Stimulated activated naive B cell treated with anti-CD40 and anti-IgM and Interleukin-4, amounts not matched to agents 10 μg/mL and 1 μg/mL and 100 μg/mL, for 72 hours (primary cell): Measurements from ENCODE around the gene RARRES1.
A peak's percentile ranks its signal among the peaks of the same experiment; 100 is the strongest.

Experiments used
- ATAC-seq, 2 donors: fragments of 150-1000 bp; cut with Tn5 transposase; replicated peaks; 2 replicates each; pipeline ENCODE4 v1.10.0; 2021; ENCODE audit warnings: moderate library complexity in 1 of 2
- DNase-seq: peaks from one replicate; pipeline ENCODE4 v3.0.0; 2021
- H3K27ac Mint-ChIP-seq: one replicate; pipeline ENCODE4 v1.8.0; 2022; ENCODE audit warnings: mild to moderate bottlenecking, mixed read lengths
- H3K27me3 Mint-ChIP-seq, 2 donors: one replicate each; pipeline ENCODE4 v1.8.0; 2022; ENCODE audit warnings: mixed read lengths in 2 of 2
- H3K36me3 Mint-ChIP-seq, 2 donors: one replicate each; pipeline ENCODE4 v1.8.0; 2022; ENCODE audit warnings: mixed read lengths in 2 of 2, mild to moderate bottlenecking in 1 of 2
- H3K4me1 Mint-ChIP-seq, 2 donors: one replicate each; pipeline ENCODE4 v1.8.0; 2022; ENCODE audit warnings: mixed read lengths in 2 of 2, mild to moderate bottlenecking in 1 of 2
- H3K4me3 Mint-ChIP-seq, 2 donors: one replicate each; pipeline ENCODE4 v1.8.0; 2022; ENCODE audit warnings: mild to moderate bottlenecking in 2 of 2, mixed read lengths in 2 of 2, moderate library complexity in 1 of 2
- H3K9me3 Mint-ChIP-seq, 2 donors: one replicate each; pipeline ENCODE4 v1.8.0; 2022; ENCODE audit warnings: mixed read lengths in 2 of 2, mild to moderate bottlenecking in 1 of 2

Gene RARRES1

GRCh38 chr3:158672215-158673176 is 59.8 kb downstream of the RARRES1 start, which contains the start of gene LXN:
Gene LXN, minus strand, starts transcription at chr3:158672648. Its CDS starts 170 bp downstream, at chr3:158672478.
- H3K4me1 Mint-ChIP-seq: peaks cover 12 to 16% of the 10 kb centered on the region in 2 donors
- peak; percentile 72 for DNase-seq
- H3K4me3 Mint-ChIP-seq: peak within 1 kb of the TSS; percentile 87 to 92
- H3K27me3 Mint-ChIP-seq: no peaks in the 10 kb centered on the region
- peak; percentile 97 to 99 for ATAC-seq
- H3K36me3 Mint-ChIP-seq: peaks cover 11 to 29% of the 10 kb centered on the region in 2 donors
- no peaks in the 10 kb centered on the region for H3K9me3 Mint-ChIP-seq
- H3K27ac Mint-ChIP-seq: peak within 1 kb of the TSS; percentile 96

DNA sequence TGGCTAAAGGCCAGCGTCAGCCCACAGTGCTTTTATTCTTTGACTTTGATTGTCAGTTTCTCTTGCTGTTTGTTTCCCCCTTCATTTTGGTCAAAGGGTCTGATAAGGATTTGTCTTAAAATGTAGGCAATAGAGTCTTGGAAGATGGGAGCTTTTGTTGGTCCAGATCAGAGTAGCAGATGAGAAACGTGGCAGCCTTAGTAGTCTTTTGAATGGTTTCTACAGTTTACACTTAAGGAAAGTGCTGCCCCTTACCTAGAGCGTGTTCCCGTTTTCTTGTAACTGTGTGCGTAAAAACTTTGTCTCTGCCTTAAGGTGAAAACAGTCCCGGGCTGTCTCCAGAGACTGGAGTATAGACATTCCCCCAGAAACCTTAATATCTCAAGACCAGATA is 60.4 kb downstream of the RARRES1 start:
- peak overlapping the region; percentile 87 to 92 for H3K4me3 Mint-ChIP-seq
- H3K4me1 Mint-ChIP-seq: peaks cover 12 to 16% of the 10 kb centered on the region in 2 donors
- no peak for DNase-seq
- H3K27ac Mint-ChIP-seq: peak overlapping the region; percentile 96
- H3K27me3 Mint-ChIP-seq: no peaks in the 10 kb centered on the region
- ATAC-seq: peak; percentile 15 to 41
- H3K36me3 Mint-ChIP-seq: peaks cover 10 to 24% of the 10 kb centered on the region in 2 donors
- H3K9me3 Mint-ChIP-seq: no peaks in the 10 kb centered on the region

GRCh38 chr3:158668506-158668905 is 63.8 kb downstream of the RARRES1 start:
- Mint-ChIP-seq H3K36me3 (peaks cover 13 to 33% of the 10 kb centered on the region in 2 donors), H3K27ac (no peak overlapping the region), H3K4me3 (no peak overlapping the region), H3K27me3 (no peaks in the 10 kb centered on the region), H3K4me1 (peaks cover 12 to 16% of the 10 kb centered on the region in 2 donors), H3K9me3 (no peaks in the 10 kb centered on the region)
- no peak for ATAC-seq
- DNase-seq: no peak

DNA sequence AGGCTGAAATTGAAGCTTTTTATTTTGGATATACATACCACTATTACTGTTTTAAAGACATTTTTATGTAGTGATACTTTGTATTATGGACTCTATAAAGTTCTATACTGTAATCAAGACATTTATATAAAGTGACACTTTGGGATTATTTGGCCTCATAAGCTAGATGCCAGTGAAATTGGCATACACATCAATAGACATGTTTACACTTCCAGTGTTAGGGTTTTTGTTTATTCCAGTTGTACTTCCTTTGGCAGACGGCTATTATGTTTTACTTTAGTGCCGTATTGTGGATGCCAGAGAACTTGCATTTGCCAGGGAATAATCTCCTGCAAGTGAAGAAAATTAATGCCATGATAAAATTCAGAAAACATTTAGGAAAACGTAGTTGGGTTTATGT is 65.8 kb downstream of the RARRES1 start:
- Mint-ChIP-seq H3K36me3 (peaks cover 10 to 37% of the 10 kb centered on the region in 2 donors), H3K4me3 (no peak overlapping the region), H3K27ac (no peak overlapping the region), H3K9me3 (no peaks in the 10 kb centered on the region), H3K27me3 (no peaks in the 10 kb centered on the region), H3K4me1 (peaks cover 0 to 2% of the 10 kb centered on the region in 2 donors)
- DNase-seq (no peak), ATAC-seq (no peak)

GRCh38 chr3:158663832-158664231 is 68.4 kb downstream of the RARRES1 start:
- DNase-seq (no peak), ATAC-seq (no peak)
- Mint-ChIP-seq H3K4me3 (no peak overlapping the region), H3K9me3 (no peaks in the 10 kb centered on the region), H3K27ac (no peak overlapping the region), H3K27me3 (no peaks in the 10 kb centered on the region), H3K4me1 (no peaks in the 10 kb centered on the region), H3K36me3 (peaks cover 10 to 36% of the 10 kb centered on the region in 2 donors)

- no peaks in the 10 kb centered on the region for H3K4me1 Mint-ChIP-seq
- ATAC-seq (no peak), DNase-seq (no peak)
- no peak overlapping the region for H3K4me3 Mint-ChIP-seq
- H3K9me3 Mint-ChIP-seq: no peaks in the 10 kb centered on the region
- no peak overlapping the region for H3K27ac Mint-ChIP-seq
- H3K27me3 Mint-ChIP-seq: no peaks in the 10 kb centered on the region
- peaks cover 10 to 31% of the 10 kb centered on the region in 2 donors for H3K36me3 Mint-ChIP-seq
Measured at GRCh38 chr3:158663246-158663645, 69.0 kb downstream of the RARRES1 start.

DNA sequence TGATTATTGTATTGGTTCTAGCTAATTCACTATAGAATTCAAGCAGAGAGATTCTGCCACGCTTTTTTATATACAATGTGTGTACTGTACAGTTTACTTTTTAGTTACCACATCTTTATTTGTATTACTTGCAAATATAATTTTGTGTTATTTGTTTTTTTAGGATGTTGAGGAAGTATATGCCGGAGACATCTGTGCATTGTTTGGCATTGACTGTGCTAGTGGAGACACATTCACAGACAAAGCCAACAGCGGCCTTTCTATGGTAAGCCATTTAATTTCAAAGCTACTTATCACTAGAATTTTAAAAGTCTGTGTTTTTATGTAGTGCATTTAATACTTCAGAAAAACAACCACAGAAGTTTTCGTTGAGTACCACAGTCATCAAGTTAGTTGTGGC is 71.5 kb downstream of the RARRES1 start:
- DNase-seq: no peak
- ATAC-seq: no peak
- H3K4me3 Mint-ChIP-seq: no peak overlapping the region
- no peak overlapping the region for H3K27ac Mint-ChIP-seq
- no peaks in the 10 kb centered on the region for H3K9me3 Mint-ChIP-seq
- H3K4me1 Mint-ChIP-seq: no peaks in the 10 kb centered on the region
- H3K27me3 Mint-ChIP-seq: no peaks in the 10 kb centered on the region
- H3K36me3 Mint-ChIP-seq: peaks cover 7 to 44% of the 10 kb centered on the region in 2 donors

DNA sequence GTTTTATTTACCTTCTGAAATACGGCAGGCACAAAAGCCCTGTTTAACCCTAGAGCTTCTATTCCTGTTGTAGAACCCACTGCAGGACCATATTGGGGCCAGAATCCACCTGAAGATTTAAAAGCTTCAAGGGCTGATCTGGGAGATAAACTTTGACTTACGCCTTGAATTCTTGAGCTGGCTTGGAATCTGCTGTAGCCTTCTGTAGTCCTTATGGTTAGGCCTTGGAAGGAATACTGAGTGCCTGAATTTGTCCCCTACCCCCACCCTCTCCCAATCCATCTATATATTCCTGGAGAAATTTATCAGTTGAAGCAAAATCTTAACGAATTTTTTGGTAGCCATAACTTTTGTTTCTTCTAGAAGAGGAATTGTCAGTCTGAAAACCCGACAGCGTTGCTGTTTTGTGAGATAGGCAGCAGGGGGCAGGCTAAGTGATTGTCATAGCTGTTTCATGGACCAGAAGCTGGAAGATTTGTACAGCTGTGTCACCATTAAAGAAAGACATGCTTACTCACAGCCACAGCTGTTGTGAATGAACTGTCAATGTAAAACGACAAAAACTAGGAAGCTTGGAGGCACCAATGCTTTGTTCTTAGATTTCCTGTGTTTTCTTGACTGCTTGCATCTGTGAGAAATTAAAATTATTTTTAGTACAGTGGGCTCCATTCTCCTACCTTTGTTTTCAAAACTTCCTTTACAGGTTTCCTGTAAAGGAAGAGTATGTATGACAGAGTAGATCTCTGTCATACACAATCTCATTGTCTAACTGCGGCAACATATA is 72.6 kb downstream of the RARRES1 start:
- DNase-seq (peak; percentile 7), ATAC-seq (peak; percentile 69 to 72)
- Mint-ChIP-seq H3K27me3 (no peaks in the 10 kb centered on the region), H3K4me1 (no peaks in the 10 kb centered on the region), H3K4me3 (no peak overlapping the region), H3K9me3 (no peaks in the 10 kb centered on the region), H3K36me3 (peaks cover 9 to 38% of the 10 kb centered on the region in 2 donors), H3K27ac (no peak overlapping the region)

DNA sequence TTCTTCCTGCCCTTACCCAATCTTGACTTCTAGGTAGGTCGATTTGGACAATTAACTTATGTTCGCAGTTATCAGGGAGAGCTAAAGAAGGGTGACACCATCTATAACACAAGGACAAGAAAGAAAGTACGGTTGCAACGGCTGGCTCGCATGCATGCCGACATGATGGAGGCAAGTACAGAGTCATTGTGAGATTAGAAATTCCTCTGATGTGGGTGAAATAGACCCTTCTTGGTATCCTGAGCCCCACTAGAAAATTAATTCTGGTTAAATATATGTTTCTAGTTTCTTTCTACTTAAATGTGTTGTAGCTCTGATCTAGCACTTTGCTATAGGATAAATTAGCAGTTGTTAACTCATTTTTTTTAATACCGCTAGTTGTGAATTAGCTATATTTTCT is 73.4 kb downstream of the RARRES1 start:
- Mint-ChIP-seq H3K36me3 (peaks cover 7 to 33% of the 10 kb centered on the region in 2 donors), H3K27me3 (no peaks in the 10 kb centered on the region), H3K4me3 (no peak overlapping the region), H3K27ac (no peak overlapping the region), H3K4me1 (no peaks in the 10 kb centered on the region), H3K9me3 (no peaks in the 10 kb centered on the region)
- ATAC-seq: no peak
- no peak for DNase-seq

- H3K9me3 Mint-ChIP-seq: no peaks in the 10 kb centered on the region
- H3K4me1 Mint-ChIP-seq: peaks cover 0 to 2% of the 10 kb centered on the region in 2 donors
- no peak overlapping the region for H3K27ac Mint-ChIP-seq
- no peak overlapping the region for H3K4me3 Mint-ChIP-seq
- H3K27me3 Mint-ChIP-seq: no peaks in the 10 kb centered on the region
- peaks cover 28 to 44% of the 10 kb centered on the region in 2 donors for H3K36me3 Mint-ChIP-seq
- ATAC-seq (no peak), DNase-seq (no peak)
Measured at GRCh38 chr3:158652463-158652862, 79.8 kb downstream of the RARRES1 start.

DNA sequence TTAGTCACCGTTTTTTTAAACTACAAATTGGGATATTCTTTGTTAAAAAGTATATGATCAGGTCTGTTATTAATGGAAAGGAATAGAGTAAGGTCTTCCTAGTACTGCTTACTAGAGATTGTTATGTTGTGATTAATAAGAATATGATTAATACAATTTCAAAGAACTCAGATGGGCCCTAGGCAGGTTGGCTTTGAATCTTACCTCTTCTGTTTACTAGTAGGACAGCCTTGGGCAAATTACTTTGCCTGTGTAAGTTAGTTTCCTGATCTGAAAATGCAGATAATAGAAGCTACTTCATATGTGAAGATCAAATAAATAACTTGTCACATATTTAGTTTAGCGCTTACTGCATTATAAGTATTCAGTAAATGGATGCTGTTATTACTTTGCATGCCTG is 81.1 kb downstream of the RARRES1 start:
- Mint-ChIP-seq H3K27ac (no peak overlapping the region), H3K4me3 (no peak overlapping the region), H3K36me3 (peaks cover 26 to 37% of the 10 kb centered on the region in 2 donors), H3K4me1 (peaks cover 0 to 5% of the 10 kb centered on the region in 2 donors), H3K9me3 (no peaks in the 10 kb centered on the region), H3K27me3 (no peaks in the 10 kb centered on the region)
- ATAC-seq (no peak), DNase-seq (no peak)

- Mint-ChIP-seq H3K9me3 (no peaks in the 10 kb centered on the region), H3K4me1 (peaks cover 0 to 11% of the 10 kb centered on the region in 2 donors), H3K36me3 (peaks cover 21 to 33% of the 10 kb centered on the region in 2 donors), H3K27me3 (no peaks in the 10 kb centered on the region), H3K27ac (no peak overlapping the region), H3K4me3 (no peak overlapping the region)
- ATAC-seq (no peak), DNase-seq (no peak)
Measured at GRCh38 chr3:158649791-158650190, 82.5 kb downstream of the RARRES1 start.
